C4-2B (cell line): Measurements from ENCODE around the gene SYCP1.

Source experiments
- H3K27ac ChIP-seq: fragments of 450-650 bp; 2 replicates; pipeline ENCODE4 v1.5.1; 2017
- ZFX ChIP-seq: fragments of 450-650 bp; IDR thresholded peaks from 2 replicates; pipeline ENCODE4 v1.6.1; 2017
- TF ChIP-seq, protein P1 (sequence below): fragments of 450-650 bp; conservative IDR thresholded peaks from 2 replicates; pipeline ENCODE4 v1.5.1; 2017; ENCODE audit warnings: mild to moderate bottlenecking

SYCP1 gene

DNA sequence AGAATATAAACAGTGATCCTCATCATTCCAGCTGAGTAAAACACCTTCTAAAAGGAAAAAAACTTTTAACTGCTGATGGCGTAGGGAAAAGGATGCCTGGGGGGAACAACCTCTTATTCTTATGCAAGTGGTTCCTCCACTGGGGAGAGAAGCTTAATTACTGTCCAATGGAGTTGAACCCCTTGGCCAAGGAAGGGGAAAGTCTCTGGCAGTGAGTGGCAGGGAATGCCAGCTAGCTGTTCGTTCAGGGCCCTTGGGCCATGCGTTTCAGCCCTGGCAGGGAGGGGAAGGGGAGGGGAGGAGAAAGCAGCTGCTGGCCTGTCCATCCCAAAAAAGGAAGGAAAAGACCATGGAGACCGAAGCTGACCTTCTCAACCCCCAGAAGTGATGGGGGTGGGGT lies 22.6 kb upstream of the SYCP1 start:
- H3K27ac ChIP-seq: no peak overlapping the region
- TF ChIP-seq, protein P1, sequence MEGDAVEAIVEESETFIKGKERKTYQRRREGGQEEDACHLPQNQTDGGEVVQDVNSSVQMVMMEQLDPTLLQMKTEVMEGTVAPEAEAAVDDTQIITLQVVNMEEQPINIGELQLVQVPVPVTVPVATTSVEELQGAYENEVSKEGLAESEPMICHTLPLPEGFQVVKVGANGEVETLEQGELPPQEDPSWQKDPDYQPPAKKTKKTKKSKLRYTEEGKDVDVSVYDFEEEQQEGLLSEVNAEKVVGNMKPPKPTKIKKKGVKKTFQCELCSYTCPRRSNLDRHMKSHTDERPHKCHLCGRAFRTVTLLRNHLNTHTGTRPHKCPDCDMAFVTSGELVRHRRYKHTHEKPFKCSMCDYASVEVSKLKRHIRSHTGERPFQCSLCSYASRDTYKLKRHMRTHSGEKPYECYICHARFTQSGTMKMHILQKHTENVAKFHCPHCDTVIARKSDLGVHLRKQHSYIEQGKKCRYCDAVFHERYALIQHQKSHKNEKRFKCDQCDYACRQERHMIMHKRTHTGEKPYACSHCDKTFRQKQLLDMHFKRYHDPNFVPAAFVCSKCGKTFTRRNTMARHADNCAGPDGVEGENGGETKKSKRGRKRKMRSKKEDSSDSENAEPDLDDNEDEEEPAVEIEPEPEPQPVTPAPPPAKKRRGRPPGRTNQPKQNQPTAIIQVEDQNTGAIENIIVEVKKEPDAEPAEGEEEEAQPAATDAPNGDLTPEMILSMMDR: no peak
- TF ChIP-seq ZFX: no peak

DNA sequence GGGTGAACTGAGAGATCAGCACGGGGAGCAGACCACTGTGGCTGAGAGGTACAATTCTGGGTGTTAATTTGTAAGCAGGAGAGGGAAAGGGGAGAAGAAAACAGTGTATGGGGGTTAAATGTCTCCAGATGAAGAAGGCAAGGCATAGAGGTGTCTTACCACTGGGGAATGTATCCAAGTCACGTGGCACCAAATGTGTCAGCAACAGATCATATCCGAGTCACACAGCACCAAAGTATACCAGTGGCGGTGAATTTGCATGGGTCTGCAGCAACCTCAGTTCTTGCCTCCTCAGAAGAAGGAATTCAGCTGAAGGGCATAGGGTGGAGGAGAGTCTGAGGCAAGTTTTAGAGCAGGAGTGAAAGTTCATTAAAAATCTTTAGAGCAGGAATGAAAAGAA lies 21.2 kb upstream of the SYCP1 start:
- TF ChIP-seq, protein P1: no peak
- no peak for TF ChIP-seq ZFX
- H3K27ac ChIP-seq: no peak overlapping the region

DNA sequence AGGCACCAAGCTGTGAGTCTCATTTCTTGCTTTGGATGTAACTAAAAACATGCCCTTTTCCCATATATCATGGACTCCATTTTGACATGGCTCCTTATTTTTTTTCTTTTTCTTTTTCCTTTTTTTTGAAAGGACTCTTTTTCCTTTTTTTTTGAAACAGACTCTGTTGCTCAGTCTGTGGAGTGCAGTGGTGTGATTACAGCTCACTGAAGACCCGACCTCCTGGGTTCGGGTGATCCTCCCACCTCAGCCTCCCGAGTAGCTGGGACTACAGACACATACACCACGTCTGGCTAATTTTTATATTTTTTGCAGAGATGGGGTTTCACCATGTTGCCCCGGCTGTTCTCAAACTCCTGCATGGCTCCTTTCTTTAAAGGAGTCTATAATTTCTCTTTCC lies 10.4 kb upstream of the SYCP1 start:
- TF ChIP-seq ZFX: no peak
- TF ChIP-seq, protein P1: no peak
- H3K27ac ChIP-seq: no peak overlapping the region

DNA sequence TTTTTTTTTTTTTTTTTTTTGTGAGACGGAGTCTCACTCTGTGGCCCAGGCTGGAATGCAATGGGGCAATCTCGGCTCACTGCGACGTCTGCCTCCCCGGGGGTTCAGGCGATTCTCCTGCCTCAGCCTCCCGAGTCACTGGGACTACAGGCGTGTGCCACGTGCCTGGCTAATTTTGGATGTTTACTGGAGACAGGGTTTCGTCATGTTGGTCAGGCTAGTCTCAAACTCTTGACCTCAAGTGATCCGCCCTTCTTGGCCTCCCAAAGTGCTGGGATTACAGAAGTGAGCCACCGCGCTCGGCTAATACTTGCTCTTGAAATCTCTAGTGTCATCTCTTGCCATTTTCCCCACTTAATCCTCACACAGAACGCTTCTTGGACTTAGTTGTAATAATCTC lies 1.1 kb upstream of the SYCP1 start:
- H3K27ac ChIP-seq: no peak overlapping the region
- TF ChIP-seq ZFX: no peak
- TF ChIP-seq, protein P1: no peak

DNA sequence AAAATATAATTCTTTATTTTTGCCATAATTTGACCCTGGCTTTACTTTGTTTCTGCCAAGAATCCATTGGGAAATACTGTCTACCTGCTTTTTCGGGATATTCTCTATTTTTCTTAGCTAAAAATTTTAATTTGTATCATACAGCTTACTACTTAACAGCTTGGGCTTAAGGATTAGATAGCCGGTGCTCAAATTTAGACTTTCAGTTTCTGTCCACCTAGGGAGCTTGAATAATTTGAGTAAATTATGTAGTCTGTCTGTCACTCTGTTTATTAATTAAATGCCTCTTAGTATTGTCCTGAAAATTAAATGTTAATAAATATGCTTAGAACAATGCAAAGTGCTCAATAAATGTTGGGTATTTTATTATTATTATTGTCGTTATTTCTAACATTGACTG lies 6.7 kb downstream of the SYCP1 start:
- TF ChIP-seq, protein P1: no peak
- no peak for TF ChIP-seq ZFX
- no peak overlapping the region for H3K27ac ChIP-seq

DNA sequence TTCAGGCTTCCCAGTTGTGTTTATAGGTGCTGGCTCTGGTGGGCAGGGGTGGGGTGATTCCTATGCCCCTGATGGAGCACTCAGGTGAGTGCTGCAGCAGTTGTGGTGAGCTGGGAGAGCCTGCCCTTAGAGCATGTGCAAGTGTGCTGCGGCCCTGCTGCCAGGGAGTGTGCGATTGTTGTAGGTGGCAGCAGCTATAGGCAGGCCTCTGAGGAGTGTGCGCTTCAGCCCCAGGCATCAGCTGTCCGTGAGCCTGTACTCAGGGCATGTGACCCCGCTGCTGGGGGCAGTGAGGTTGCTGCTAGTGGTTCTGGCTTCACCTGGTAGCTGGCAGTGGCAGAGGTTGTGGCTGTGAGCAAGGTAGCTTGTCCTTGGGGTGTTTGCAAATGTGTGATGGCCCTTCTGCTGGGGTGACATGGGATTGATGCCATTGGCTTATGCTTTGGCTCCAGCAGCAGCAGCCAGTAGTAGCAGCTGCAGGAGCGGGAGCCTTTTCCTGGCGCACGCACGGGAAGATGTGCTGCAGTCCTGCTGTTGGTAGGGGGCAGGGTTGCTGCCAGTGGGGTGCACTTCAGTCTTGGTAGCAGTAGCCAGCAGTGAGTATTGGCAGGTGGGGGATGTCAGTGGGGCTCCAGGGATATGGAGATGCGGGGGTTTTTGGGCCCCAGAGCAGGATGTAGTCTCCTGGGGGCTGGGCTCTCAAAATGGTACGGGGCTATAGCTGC lies 37.7 kb downstream of the SYCP1 start:
- no peak for TF ChIP-seq ZFX
- TF ChIP-seq, protein P1: no peak
- no peak overlapping the region for H3K27ac ChIP-seq

DNA sequence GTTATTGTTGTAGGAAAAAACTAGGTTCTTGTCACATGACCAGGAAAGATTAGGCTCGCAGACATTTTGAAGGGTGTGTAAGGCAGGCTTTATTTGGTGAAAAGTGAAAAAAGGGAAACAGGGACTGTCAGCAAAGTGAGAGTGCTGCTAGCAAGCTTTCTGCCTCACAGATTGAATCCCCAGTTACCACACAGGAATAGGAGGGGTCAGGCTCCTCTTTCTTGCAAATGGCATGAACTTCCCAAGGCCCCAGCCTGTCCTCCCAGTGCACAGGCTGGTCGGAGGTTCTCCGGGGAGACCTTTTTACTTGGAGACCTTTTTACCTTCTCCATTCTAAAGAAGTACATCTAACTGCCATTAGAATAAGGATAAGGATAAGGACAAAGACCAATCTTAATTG lies 42.1 kb downstream of the SYCP1 start:
- no peak for TF ChIP-seq ZFX
- TF ChIP-seq, protein P1: no peak
- no peak overlapping the region for H3K27ac ChIP-seq
